HCEC 1CT (cell line): ENCODE measurements around the gene APP.

ENCODE experiments used
- DNase-seq: peaks from one replicate; pipeline ENCODE4 v3.0.0-alpha.2; 2017

The APP gene

GRCh38 chr21:26125433-26126167 is 45.0 kb downstream of the APP start:
- no peak for DNase-seq

GRCh38 chr21:26124896-26125295 is 45.7 kb downstream of the APP start:
- no peak for DNase-seq

- peak; percentile 33 for DNase-seq
These were observed 46.1 kb downstream of the APP start for GRCh38 chr21:26124421-26124833.

DNA sequence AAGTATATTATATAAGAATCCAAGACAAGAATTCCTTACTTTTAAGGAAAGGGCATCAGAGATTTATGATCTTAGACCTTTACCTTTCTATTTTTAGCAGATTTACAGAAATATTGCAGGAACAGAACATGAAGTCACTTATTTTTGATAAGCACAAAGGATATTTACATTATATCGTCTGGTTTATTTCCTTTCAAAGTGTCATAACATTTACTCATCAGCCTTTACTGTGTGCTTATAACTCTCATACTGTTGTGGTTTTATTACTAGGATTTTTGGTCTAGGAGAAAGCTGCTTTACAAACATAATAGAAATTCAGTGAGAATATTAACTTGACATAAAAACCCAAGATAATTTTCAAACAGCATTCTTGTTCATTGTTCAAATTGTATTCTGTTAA is 47.6 kb downstream of the APP start:
- peak; percentile 45 for DNase-seq

GRCh38 chr21:26120828-26121227 is 49.7 kb downstream of the APP start:
- DNase-seq = no peak

GRCh38 chr21:26119906-26120305 is 50.7 kb downstream of the APP start:
- no peak for DNase-seq

DNA sequence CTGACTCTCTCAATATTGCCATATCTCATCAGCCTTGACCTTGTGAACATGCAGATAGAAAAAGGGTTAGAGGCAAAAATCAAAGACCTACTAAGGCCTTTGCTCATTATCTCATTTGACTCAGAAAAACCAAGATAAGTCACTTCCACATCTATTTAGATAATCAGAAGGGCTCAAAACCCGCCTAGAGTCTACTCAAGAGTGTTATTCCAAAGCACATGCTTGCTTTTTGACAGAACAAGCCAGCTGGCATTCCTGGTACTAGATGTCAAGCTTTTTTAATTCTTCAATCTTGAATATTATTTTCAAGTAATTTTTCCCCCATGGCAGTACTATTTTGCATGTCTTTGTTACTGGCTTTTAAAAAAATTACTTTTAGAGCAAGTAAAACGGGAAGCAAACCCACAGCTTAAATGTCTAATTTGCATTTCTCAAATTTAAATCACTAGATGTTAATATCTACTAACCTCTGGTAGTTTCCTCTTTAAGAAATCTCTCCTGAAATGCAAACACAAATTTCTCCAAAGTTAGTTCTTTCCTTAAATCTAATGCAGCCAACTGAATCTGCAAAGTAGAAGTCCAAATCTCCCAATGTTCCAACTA is 51.5 kb downstream of the APP start:
- no peak for DNase-seq

DNA sequence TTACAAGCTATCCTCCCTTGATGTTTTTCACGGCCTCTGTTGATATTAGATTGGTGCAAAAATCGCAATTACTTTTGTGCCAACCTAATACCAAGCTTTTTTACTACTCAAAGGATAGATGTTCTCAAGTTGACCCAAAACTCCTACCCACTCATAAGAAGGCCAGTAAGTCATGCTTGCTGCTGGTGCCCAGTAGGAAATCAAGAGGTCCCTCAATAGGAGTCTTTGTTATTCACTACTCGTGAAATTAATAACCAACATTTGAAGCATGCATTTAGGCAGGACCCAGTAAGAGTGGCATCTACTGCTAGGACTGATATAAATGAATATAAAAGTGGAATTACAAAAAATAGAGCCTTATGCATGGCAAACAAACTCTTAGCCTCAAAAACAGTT is 52.6 kb downstream of the APP start:
- no peak for DNase-seq

DNA sequence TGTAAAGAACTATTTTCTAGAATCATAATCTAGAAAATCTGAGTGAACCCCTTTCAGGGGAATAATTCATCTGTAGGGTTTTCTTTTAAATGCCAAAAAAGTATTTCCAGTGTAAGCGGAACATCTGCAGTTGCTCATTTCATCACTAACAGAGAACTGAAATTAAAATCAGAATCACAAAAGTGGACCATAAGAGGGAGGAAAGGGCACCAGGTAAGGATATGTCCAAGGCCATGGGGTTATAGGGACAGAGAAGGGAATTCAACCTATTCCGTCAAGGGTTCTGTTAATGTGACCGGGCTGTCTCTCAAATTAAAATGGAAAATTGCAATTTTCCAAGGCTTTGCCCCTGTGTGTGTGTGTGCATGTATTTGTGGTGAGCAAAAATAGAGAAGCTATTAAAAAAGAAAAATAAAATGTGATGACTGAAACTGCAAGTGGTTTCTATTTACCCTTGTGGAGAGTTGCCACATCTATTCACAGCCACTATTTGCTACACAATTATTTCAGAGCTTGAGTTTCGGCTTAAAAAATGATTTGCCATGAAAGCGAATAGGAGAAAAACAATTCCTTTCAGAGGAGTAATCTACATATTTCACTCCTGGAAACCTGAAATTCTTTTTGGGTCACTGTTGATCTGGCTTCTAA is 53.1 kb downstream of the APP start:
- DNase-seq = no peak

- peak; percentile 17 for DNase-seq
These were observed 54.0 kb downstream of the APP start for GRCh38 chr21:26116456-26117011.

DNA sequence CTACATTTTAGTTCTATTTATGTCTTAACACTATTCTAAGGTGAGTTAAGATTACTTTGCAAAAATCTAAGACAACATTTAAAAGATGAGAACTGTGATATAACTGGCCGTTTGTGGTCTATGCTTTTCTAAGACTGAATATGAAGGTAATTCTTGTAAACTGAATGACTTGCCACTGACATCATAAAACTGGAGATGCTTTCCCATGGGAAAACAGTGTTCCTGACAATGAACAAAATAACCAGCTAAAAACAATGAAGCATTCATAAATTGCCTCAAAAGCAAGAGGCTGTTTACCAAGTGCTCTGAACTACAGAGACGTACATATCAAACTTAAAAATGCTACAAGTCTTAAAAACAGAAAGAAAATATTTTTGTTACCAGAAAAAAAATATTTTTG is 54.7 kb downstream of the APP start:
- no peak for DNase-seq

- DNase-seq = no peak
These were observed 55.3 kb downstream of the APP start for GRCh38 chr21:26115305-26115704.

GRCh38 chr21:26112975-26113374 is 57.6 kb downstream of the APP start:
- no peak for DNase-seq

- no peak for DNase-seq
These were observed 58.3 kb downstream of the APP start for GRCh38 chr21:26112127-26112742.

DNA sequence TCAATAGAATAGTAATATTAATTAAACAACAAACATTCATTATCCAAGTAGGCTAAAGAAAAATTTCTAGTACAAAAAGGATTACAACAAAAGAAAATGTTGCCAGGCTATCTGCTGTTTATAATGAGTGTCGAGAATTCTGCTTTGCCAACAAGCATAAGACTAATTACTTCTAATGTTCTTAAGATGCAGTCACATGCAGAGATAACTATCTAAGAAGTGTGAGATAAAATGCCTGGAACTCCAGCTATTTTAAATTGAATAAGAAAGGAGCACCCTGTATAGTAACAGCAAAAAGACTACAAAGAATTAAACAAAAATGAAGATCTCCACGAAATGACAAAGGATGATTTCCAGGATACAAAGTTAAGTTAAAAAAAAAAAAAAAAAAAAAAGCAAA is 59.9 kb downstream of the APP start:
- no peak for DNase-seq

DNA sequence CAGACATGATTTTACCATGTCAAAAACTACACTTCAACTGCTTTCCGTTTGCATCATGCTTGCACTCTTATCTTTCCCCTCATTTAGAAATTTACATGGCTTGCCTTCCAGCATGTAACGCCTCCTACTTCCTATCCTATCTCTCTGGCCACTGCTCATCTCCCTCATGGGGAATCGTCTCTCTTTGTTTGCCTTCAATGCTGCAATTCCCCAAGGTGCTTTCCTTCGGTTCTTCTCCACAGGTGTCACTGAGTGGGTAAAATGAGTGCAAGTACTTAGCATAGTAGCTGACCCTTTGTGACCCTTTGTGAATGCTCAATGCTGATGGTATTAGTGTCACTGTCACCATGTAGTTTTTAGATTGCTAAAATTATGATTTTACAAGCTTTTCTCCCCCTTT is 63.1 kb downstream of the APP start:
- no peak for DNase-seq

- no peak for DNase-seq
These were observed 64.0 kb downstream of the APP start for GRCh38 chr21:26106562-26106961.

GRCh38 chr21:26105819-26106218 is 64.8 kb downstream of the APP start:
- DNase-seq = no peak

- no peak for DNase-seq
These were observed 70.0 kb downstream of the APP start for GRCh38 chr21:26100573-26100972.

DNA sequence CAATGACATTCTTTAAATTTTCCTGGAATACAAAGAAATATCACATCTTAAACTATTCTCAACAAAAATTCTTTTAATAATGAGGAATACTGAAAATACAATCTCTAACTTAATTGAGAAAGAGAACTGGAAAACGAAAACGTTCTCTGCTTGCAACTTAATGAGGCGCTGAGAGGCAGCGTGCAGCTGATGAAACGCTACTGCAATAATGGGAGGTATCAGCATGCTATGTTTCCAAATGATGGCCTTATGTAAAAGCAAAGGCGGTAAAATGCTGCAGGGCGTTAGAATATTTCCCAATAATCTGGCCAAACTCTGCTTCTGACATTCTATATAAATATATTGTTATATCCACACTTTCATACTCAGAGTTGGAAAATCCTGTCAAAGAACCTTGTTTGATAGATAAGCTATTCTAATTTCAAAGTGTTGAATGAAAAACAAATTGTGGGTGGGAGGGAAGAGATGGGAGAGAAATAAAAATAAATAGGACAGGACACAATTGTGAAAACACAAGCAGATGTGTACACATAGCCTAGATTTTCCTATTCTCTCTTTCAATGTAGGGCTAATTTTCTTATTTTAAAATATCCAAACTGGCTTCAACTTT is 70.9 kb downstream of the APP start:
- DNase-seq = no peak

- DNase-seq = no peak
These were observed 71.7 kb downstream of the APP start for GRCh38 chr21:26098772-26099397.

GRCh38 chr21:26097475-26097874 is 73.1 kb downstream of the APP start:
- DNase-seq = no peak
